Aorta (tissue), 5 donors: ENCODE measurements around the gene DLX4. TPM values are rescaled to one million over a fixed set of nuclear protein-coding genes. Genes with fewer than 3 reads are reported as not detected.

Experiments used
- ATAC-seq: fragments of 200-7000 bp; cut with Tn5 transposase; one replicate; pipeline ENCODE4 v1.9.1; 2022; ENCODE audit warnings: moderate library complexity; ENCODE audit not compliant: low FRiP score
- DNase-seq, 2 donors: peaks; one replicate each; pipeline ENCODE4 v3.0.0-alpha.2; 2020
- H3K27ac ChIP-seq, 2 donors: one replicate each; pipeline ENCODE4 v1.5.1; 2013; ENCODE audit warnings: low read length in 2 of 2, mild to moderate bottlenecking in 2 of 2, moderate library complexity in 2 of 2, control low read depth in 1 of 2, inconsistent platforms in 1 of 2, low read depth in 1 of 2
- H3K27me3 ChIP-seq, 2 donors: one replicate each; pipeline ENCODE4 v1.6.1; 2013; ENCODE audit warnings: control low read depth in 1 of 2, low read length in 1 of 2, mild to moderate bottlenecking in 1 of 2, moderate library complexity in 1 of 2; ENCODE audit not compliant: insufficient read depth in 2 of 2, control insufficient read depth in 1 of 2
- H3K36me3 ChIP-seq, 2 donors: one replicate each; pipeline ENCODE4 v1.6.1; 2013; ENCODE audit warnings: control low read depth in 1 of 2, low read length in 1 of 2, mild to moderate bottlenecking in 1 of 2; ENCODE audit not compliant: insufficient read depth in 2 of 2, control insufficient read depth in 1 of 2
- H3K4me1 ChIP-seq, 2 donors: one replicate each; pipeline ENCODE4 v1.6.1; 2013; ENCODE audit warnings: low read length in 2 of 2, control low read depth in 1 of 2, mild to moderate bottlenecking in 1 of 2, moderate library complexity in 1 of 2; ENCODE audit not compliant: insufficient read depth in 2 of 2, control insufficient read depth in 1 of 2
- H3K4me3 ChIP-seq, 2 donors: one replicate each; pipeline ENCODE4 v1.5.1; 2013; ENCODE audit warnings: low read length in 2 of 2, control low read depth in 1 of 2, mild to moderate bottlenecking in 1 of 2
- H3K9me3 ChIP-seq: one replicate; pipeline ENCODE4 v1.6.1; 2013; ENCODE audit warnings: mild to moderate bottlenecking, low read length; ENCODE audit not compliant: control insufficient read depth
- WGBS, 2 donors: extraction: QIAGEN DNeasy Blood & Tissue Kit; methylation state at CpG; one replicate each; pipeline ENCODE4 v1.1.7; 2013; 5-methylcytosine and 5-hydroxymethylcytosine counted together
- intact Hi-C, 2 donors: fragments of 100-400 bp; cut with DNase I; formaldehyde crosslinking; loops; one replicate each; pipeline versions ENCODE4 v1.14.2 to v1.15.0; 2022
- polyA plus RNA-seq, 2 donors: library from polyadenylated mRNA; stranded (reverse); fragments of 200-250 nt; gene quantifications; one replicate each; pipeline ENCODE4 v1.2.3, GENCODE V29; 2013
- total RNA-seq, 2 donors: library from RNA; stranded (reverse); fragmentation: NEBNext Ultra II Directional; extraction: Animal tissue kit (Norgen Biotek cat#: 25700); gene quantifications; one replicate each; pipeline ENCODE4 v1.2.1, GENCODE V29; 2021
- donor health status: healthy with polysubstance abuse.
- donor health status: Bipolar disorder and iron deficiency.
- donor health status: DM: no; HTN: no; CAD: no.
- donor health status: DM: no; HTN: no; CAD: no.
- donor health status: DM: yes; HTN: yes; CAD: no.

The DLX4 gene
- total and polyA plus RNA-seq, 4 donors, result 0.39 to 0.50 TPM; not detected in 2

DNA sequence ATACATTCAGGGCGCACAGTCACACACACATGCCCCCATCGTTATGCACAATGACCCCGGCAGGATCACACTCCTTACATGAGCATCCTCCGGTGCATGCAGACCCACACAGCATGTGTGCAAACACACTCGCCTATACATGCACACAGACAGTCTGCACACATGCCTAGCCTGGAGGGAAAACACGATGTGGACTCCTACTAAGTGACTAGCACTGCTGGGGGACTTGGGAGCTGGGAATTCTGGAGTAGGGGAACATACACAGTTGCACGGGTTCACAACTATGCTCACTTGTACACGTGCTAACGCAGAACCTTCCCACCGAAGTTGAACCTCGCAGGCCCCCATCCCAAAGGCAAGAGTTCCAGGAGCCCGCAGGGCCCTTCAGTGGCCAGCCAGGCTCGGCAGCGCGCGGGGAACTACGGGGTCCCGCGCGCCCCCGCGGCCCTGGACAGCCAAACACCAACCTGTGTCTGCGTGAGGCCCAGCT is 24.0 kb downstream of the DLX4 start:
- no peaks in the 10 kb centered on the region for H3K4me1 ChIP-seq
- H3K27me3 ChIP-seq, result no peaks in the 10 kb centered on the region
- ATAC-seq (no peak), DNase-seq (peak in 1 of 2 donors; percentile 51)
- 42 to 46% methylated on average over 20 to 23 of the region's 23 CpGs for WGBS, 2 donors
- intact Hi-C loops, result loop anchor here in 1 of 2 donors (10.0 kb wide), 1 partner anchor 298 kb away; no protein-coding TSS in a partner anchor
- no peaks in the 10 kb centered on the region for H3K36me3 ChIP-seq
- H3K9me3 ChIP-seq, result no peaks in the 10 kb centered on the region
- no peak overlapping the region for H3K27ac ChIP-seq
- peak overlapping the region in 1 of 2 donors; percentile 11 for H3K4me3 ChIP-seq

DNA sequence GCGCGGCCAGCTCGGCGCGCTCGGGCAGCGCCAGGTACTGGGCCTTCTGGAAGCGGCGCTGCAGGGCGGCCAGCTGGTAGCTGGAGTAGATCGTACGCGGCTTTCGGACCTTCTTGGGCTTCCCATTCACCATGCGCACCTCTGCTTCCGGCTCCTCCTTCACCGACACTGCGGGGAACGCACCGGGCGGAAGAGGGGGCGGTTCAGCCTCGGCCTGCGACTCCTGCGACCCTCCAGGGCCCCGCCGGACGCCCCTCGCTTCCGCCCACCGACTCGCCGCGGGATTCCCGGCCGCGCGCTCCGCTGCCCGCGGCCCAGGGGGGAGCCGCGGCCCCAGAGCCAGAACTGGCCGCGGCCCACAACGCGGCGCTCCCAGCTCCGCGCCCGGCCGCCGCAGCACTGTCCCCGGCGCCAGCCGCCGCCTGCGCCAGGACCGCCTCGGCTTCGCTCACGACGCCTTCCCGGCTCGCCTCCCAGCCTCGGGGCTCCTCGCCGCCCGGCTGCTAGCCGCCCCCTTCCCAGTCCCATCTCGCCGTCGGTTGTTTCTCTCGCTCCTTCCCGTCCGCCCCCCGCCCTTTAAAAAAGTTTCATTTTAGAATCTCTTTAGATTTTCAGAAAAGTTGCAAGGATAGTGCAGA is 24.6 kb downstream of the DLX4 start:
- Histone ChIP-seq H3K27me3 (no peaks in the 10 kb centered on the region), H3K36me3 (no peaks in the 10 kb centered on the region), H3K4me1 (no peaks in the 10 kb centered on the region), H3K27ac (no peak overlapping the region), H3K9me3 (no peaks in the 10 kb centered on the region), H3K4me3 (peak overlapping the region; percentile 3 to 11)
- intact Hi-C loops, result loop anchor here in 1 of 2 donors (10.0 kb wide), 1 partner anchor 299 kb away; no protein-coding TSS in a partner anchor
- DNase-seq, result peak in 1 of 2 donors; percentile 79
- no peak for ATAC-seq
- 3 to 5% methylated on average over 52 to 77 of the region's 77 CpGs for WGBS, 2 donors

GRCh38 chr17:49994085-49995054 is 25.4 kb downstream of the DLX4 start:
- WGBS, 2 donors, result 5 to 6% methylated on average over 49 to 50 of the region's 50 CpGs

GRCh38 chr17:49995055-49995738 is 26.2 kb downstream of the DLX4 start, which contains the start of gene DLX3:
TSS of gene DLX3 (minus strand) at chr17:49995224. CDS start at chr17:49994998, 226 bp downstream.
- 1 to 2% methylated on average over 21 to 29 of the region's 29 CpGs for WGBS, 2 donors
- intact Hi-C loops, result loop anchor here (5.0 to 10.0 kb wide), 5 partner anchors 43 to 433 kb away; no protein-coding TSS in a partner anchor
- peak; percentile 89 to 93 for DNase-seq
- no peaks in the 10 kb centered on the region for H3K36me3 ChIP-seq
- no peak within 1 kb of the TSS for H3K27ac ChIP-seq
- H3K9me3 ChIP-seq, result no peaks in the 10 kb centered on the region
- no peaks in the 10 kb centered on the region for H3K4me1 ChIP-seq
- H3K4me3 ChIP-seq, result no peak within 1 kb of the TSS
- peak; percentile 75 for ATAC-seq
- H3K27me3 ChIP-seq, result no peaks in the 10 kb centered on the region

More at GRCh38 chr17:49994085-49995054, 25.4 kb downstream of the DLX4 start:
- intact Hi-C loops, result loop anchor here (5.0 to 10.0 kb wide), 5 partner anchors 42 to 432 kb away; no protein-coding TSS in a partner anchor
- no peaks in the 10 kb centered on the region for H3K9me3 ChIP-seq
- DNase-seq, result peak in 1 of 2 donors; percentile 69
- H3K36me3 ChIP-seq, result no peaks in the 10 kb centered on the region
- ATAC-seq, result no peak
- H3K4me1 ChIP-seq, result no peaks in the 10 kb centered on the region
- no peaks in the 10 kb centered on the region for H3K27me3 ChIP-seq
- peak overlapping the region in 1 of 2 donors; percentile 11 for H3K4me3 ChIP-seq
- no peak overlapping the region for H3K27ac ChIP-seq

- H3K4me1 ChIP-seq, result no peaks in the 10 kb centered on the region
- whole genome bisulfite sequencing, 2 donors, result 38 to 43% methylated on average over 7 of the region's 7 CpGs
- DNase-seq (peak in 1 of 2 donors; percentile 32), ATAC-seq (no peak)
- intact Hi-C loops, result loop anchor here (2.0 to 10.0 kb wide), 6 partner anchors 41 to 434 kb away; no protein-coding TSS in a partner anchor
- H3K4me3 ChIP-seq, result no peak overlapping the region
- no peaks in the 10 kb centered on the region for H3K9me3 ChIP-seq
- no peak overlapping the region for H3K27ac ChIP-seq
- no peaks in the 10 kb centered on the region for H3K36me3 ChIP-seq
- no peaks in the 10 kb centered on the region for H3K27me3 ChIP-seq
These were observed 27.1 kb downstream of the DLX4 start for GRCh38 chr17:49996121-49996494.

GRCh38 chr17:49996495-49997300 is 27.7 kb downstream of the DLX4 start:
- no peaks in the 10 kb centered on the region for H3K27me3 ChIP-seq
- peak; percentile 62 to 90 for DNase-seq
- H3K4me3 ChIP-seq, result no peak overlapping the region
- no peaks in the 10 kb centered on the region for H3K36me3 ChIP-seq
- no peak overlapping the region for H3K27ac ChIP-seq
- WGBS, 2 donors, result 2 to 4% methylated on average over 32 to 58 of the region's 58 CpGs
- peak; percentile 68 for ATAC-seq
- intact Hi-C loops, result loop anchor here (1.0 to 10.0 kb wide), 7 partner anchors 42 to 434 kb away; no protein-coding TSS in a partner anchor
- no peaks in the 10 kb centered on the region for H3K9me3 ChIP-seq
- no peaks in the 10 kb centered on the region for H3K4me1 ChIP-seq

GRCh38 chr17:49997301-49997650 is 28.3 kb downstream of the DLX4 start:
- Histone ChIP-seq H3K4me3 (no peak overlapping the region), H3K9me3 (no peaks in the 10 kb centered on the region), H3K27ac (no peak overlapping the region), H3K27me3 (no peaks in the 10 kb centered on the region), H3K36me3 (no peaks in the 10 kb centered on the region), H3K4me1 (no peaks in the 10 kb centered on the region)
- DNase-seq (no peak), ATAC-seq (no peak)
- WGBS, 2 donors, result 50% methylated on average over 6 of the region's 6 CpGs
- intact Hi-C loops, result loop anchor here (1.0 to 10.0 kb wide), 7 partner anchors 42 to 435 kb away; no protein-coding TSS in a partner anchor
